ENCODE measurements around the gene ADGRB3.

Gene ADGRB3

DNA sequence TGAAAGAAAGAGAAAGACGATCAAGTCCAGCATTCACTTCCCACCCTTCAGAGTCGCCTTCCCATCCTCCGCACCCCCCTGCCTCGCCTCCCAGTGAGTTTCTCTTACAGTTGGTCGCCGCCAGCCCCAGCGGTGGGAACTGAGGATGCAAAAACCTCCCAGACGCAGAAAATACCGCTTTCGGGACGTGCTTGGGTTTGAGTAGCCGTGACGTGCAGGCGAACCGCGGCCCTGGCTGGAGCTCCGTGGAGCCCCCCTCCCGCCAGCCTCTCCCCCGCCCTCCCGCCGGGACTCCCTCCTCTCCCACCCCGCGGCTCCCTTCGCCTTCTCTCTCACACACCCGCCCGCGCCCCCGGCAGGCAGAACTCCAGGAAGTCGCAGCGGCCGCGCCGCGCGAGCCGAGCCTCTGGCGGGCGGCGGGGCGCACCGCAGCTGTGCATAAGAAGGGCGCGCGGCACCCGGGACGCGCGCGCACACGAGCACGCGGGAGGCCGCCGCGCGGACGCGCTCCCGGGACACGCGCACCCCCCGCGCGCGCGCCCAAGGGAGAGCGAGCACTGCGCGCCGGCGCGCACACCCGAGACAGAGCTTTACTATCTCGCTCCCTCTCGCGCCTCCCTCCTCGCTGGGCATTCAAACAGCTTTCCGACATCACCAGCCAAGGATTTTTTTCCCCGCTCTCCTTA is at the start of gene ADGRB3:
TSS of gene ADGRB3 (plus strand) at position 557 of the 686 bp plus-strand sequence. CDS start 3,394 bp downstream, outside the sequence.
- no peak within 1 kb of the TSS for H3K27ac Mint-ChIP-seq
- peak; percentile 56 for DNase-seq
- CTCF ChIA-PET = no interaction called here
- peaks cover 46% of the 10 kb centered on the region for H3K27me3 Mint-ChIP-seq
- no peaks in the 10 kb centered on the region for H3K9me3 Mint-ChIP-seq
- no peaks in the 10 kb centered on the region for H3K36me3 Mint-ChIP-seq
- H3K4me3 Mint-ChIP-seq = peak within 1 kb of the TSS; percentile 76
- H3K4me1 Mint-ChIP-seq = peaks cover 20% of the 10 kb centered on the region

DNA sequence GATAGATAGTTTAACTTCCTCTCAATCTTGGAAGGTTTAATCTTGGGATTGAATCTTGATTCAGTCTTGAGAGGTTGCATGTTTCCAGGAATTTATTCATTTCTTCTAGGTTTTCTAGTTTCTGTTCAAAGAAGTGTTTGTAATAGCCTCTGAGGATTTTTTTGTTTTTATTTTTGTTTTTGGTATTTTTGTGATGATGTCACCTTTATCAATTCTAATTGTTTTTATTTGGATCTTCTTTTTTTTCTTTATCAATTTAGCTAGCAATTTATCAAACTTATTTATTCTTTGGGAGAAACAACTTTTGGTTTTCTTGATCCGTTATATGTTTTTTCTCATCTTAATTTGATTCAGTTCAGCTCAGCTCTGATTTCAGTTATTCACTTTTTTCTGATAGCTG is 41.5 kb upstream of the ADGRB3 start:
- DNase-seq = no peak
- H3K4me1 Mint-ChIP-seq = no peaks in the 10 kb centered on the region
- H3K27ac Mint-ChIP-seq = no peak overlapping the region
- no peaks in the 10 kb centered on the region for H3K36me3 Mint-ChIP-seq
- no peaks in the 10 kb centered on the region for H3K27me3 Mint-ChIP-seq
- peaks cover 6% of the 10 kb centered on the region for H3K9me3 Mint-ChIP-seq
- no peak overlapping the region for H3K4me3 Mint-ChIP-seq
- CTCF ChIA-PET = no interaction called here

DNA sequence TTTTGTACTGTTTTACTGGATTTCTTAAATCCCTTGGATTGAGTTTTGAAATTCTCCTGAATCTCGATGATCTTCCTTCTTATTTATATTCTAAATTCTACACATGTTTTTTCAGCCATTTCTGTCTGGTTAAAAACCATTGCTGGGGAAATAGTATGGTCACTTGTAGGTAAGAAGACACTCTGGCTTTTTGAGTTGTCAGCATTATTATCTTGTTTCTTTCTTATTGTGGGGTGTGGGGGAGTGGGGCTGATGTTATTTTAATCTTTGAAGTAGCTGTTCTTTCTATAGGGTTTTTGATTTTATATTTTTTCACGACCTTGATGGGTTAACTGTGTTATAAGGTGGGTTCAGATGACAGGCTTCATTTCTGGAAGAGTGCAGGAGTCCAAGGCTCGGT is 37.4 kb upstream of the ADGRB3 start:
- no peak overlapping the region for H3K27ac Mint-ChIP-seq
- no peaks in the 10 kb centered on the region for H3K4me1 Mint-ChIP-seq
- H3K27me3 Mint-ChIP-seq = no peaks in the 10 kb centered on the region
- no peaks in the 10 kb centered on the region for H3K36me3 Mint-ChIP-seq
- no peaks in the 10 kb centered on the region for H3K9me3 Mint-ChIP-seq
- CTCF ChIA-PET = no interaction called here
- no peak overlapping the region for H3K4me3 Mint-ChIP-seq
- no peak for DNase-seq

DNA sequence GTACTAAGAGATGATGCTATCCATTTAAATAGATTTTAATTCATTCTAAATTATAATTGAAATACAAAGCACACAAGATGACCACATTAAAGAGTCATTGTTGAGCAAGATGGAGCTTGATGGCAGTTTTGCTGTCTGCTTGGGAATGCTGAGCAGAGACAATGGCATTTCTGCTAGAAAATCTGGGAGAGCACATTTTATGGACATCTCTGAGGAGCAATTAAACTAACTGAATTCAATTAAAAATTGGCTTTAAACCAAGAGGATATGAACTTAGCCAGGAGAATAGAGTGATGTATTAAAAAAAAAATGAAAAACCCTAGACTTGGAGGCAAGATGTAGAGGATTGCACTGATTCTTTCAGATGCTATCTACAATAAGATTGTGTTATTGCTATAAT is 19.1 kb upstream of the ADGRB3 start:
- Mint-ChIP-seq H3K27ac (no peak overlapping the region), H3K4me3 (no peak overlapping the region), H3K27me3 (no peaks in the 10 kb centered on the region), H3K4me1 (no peaks in the 10 kb centered on the region), H3K36me3 (no peaks in the 10 kb centered on the region), H3K9me3 (no peaks in the 10 kb centered on the region)
- CTCF ChIA-PET = no interaction called here
- no peak for DNase-seq

DNA sequence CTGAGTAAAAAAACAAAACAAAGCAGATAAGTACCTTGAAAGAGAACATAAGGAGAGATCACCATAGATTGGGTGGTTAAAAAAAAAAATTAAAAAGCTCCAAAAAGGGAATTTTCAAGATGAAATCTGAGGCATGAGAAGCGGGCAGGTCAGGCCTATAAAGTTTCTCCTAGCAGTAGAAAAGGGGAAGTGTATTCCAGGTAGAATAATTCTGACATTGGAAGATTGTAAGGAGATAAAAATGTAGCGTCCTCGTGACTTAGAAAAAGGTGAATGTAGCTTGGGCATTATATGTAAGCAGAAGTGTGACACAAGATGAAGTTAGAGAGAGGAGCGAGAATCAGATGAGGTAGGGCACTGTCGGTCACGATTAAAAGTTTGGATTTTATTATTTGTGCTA is 9.1 kb upstream of the ADGRB3 start:
- DNase-seq = no peak
- no peaks in the 10 kb centered on the region for H3K36me3 Mint-ChIP-seq
- peaks cover 4% of the 10 kb centered on the region for H3K9me3 Mint-ChIP-seq
- H3K4me1 Mint-ChIP-seq = no peaks in the 10 kb centered on the region
- CTCF ChIA-PET = no interaction called here
- no peak overlapping the region for H3K27ac Mint-ChIP-seq
- H3K4me3 Mint-ChIP-seq = no peak overlapping the region
- H3K27me3 Mint-ChIP-seq = no peaks in the 10 kb centered on the region

DNA sequence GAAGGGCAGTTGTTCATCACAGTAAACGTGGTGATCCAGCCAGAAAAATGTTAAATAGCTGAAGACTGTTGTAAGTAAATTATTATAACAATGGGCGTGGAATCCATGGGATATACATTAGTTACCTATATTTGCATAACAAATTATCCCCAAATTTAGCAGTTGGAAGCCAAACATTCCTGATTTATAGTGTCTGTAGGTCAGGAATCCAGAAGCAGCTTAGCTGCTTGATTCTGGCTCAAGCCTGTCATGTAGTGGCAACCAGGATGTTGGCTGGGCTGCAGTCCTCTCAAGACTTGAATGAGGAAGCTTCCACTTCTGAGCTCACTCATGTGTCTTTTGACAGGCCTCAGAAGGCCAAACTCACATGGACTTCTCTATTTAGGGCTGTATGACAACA is 6.9 kb upstream of the ADGRB3 start:
- CTCF ChIA-PET = no interaction called here
- Mint-ChIP-seq H3K9me3 (peaks cover 4% of the 10 kb centered on the region), H3K36me3 (no peaks in the 10 kb centered on the region), H3K4me3 (no peak overlapping the region), H3K27ac (no peak overlapping the region), H3K27me3 (no peaks in the 10 kb centered on the region), H3K4me1 (no peaks in the 10 kb centered on the region)
- DNase-seq = no peak

DNA sequence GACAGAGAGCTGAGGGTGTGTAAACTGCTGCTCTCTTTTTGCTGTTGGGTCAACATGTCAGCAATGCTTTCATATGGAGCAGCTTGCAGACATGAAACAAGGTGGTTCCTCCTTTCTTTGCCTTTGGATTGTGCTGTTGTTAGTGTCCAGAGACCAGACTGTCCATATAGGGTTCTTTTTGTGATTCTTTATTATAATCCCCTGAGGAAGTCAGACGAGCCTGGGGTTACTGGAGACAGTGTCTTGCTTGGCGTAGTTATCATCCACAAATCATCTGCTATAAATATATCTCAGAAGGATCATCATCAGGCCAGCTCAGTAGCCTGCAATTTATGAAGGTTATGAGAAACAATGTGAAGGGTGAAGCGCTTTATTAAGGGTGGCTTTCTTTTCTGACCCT is 2.3 kb upstream of the ADGRB3 start:
- no peak for DNase-seq
- peaks cover 38% of the 10 kb centered on the region for H3K27me3 Mint-ChIP-seq
- CTCF ChIA-PET = no interaction called here
- peaks cover 4% of the 10 kb centered on the region for H3K9me3 Mint-ChIP-seq
- H3K36me3 Mint-ChIP-seq = no peaks in the 10 kb centered on the region
- no peak overlapping the region for H3K27ac Mint-ChIP-seq
- H3K4me3 Mint-ChIP-seq = no peak overlapping the region
- peaks cover 20% of the 10 kb centered on the region for H3K4me1 Mint-ChIP-seq

DNA sequence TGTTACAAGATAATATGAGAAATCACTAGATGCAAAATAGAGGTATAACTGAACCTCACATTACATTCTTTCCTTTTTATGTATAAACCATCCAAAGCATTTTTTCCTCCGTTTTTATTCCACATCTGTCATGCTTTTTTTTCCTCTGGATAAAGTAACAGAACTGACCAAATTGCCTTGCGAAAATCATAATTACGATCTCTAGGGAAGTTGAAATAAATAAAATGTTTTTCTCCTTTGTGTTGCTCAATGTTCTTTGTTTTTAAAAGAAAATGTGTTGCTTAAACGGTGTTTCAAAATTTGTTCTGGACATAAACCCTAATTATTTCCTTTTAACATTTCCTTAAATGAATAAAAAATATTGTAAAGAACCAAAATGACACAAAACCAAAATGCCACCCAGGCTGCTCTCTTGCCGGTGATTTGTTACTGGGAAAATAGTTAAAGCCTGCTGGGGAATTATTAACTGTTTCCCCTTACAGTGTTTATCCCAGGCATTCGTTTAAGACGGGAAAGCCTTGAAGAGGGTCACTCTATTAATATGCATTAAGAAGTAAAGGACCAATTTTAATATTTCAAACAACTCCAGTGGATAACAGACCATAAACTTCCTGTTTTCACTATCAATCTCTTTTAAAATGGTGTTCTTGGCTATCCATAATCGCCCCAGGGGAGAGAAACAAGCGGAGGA is 1.7 kb upstream of the ADGRB3 start:
- peaks cover 20% of the 10 kb centered on the region for H3K4me1 Mint-ChIP-seq
- H3K4me3 Mint-ChIP-seq = no peak overlapping the region
- no peak for DNase-seq
- H3K27ac Mint-ChIP-seq = no peak overlapping the region
- CTCF ChIA-PET = no interaction called here
- peaks cover 38% of the 10 kb centered on the region for H3K27me3 Mint-ChIP-seq
- H3K36me3 Mint-ChIP-seq = no peaks in the 10 kb centered on the region
- H3K9me3 Mint-ChIP-seq = peaks cover 2% of the 10 kb centered on the region

DNA sequence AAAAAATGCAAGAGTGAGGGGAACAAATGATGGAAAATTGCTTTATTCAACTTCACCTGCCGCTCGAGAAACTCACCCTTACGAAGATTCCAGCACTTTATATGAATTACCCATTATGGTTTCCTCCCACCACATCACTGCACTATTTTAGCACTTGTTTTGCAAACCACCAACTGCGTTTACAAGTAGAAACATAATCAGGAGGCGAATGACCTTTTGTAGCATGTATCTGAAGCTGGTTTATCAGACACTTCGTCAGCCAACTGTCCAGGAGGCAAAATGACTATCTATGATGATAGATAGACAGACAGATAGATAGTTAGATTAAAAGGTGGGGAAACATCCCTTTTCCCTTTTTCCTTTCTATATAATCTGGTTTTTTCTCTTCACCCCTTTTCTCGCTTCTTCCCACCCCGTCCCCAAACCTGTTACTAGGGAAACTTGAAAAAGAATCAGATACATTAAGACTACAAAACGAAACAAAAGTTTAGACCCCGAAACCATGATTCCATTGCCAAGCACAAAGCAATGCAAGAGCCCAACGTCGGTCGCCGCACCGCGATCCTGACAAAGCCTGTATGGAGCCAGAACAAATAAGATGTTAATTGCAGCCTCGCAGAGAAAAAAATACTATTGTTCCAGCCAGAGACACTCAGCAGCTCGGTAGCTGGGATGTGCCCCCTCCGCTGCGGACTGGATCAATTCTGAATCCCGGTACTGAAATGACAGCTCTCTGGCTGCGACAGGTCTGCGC is 933 bp upstream of the ADGRB3 start:
- peak overlapping the region; percentile 40 for H3K4me3 Mint-ChIP-seq
- CTCF ChIA-PET = no interaction called here
- H3K27me3 Mint-ChIP-seq = peaks cover 39% of the 10 kb centered on the region
- no peaks in the 10 kb centered on the region for H3K36me3 Mint-ChIP-seq
- no peak for DNase-seq
- no peaks in the 10 kb centered on the region for H3K9me3 Mint-ChIP-seq
- no peak overlapping the region for H3K27ac Mint-ChIP-seq
- H3K4me1 Mint-ChIP-seq = peaks cover 20% of the 10 kb centered on the region

DNA sequence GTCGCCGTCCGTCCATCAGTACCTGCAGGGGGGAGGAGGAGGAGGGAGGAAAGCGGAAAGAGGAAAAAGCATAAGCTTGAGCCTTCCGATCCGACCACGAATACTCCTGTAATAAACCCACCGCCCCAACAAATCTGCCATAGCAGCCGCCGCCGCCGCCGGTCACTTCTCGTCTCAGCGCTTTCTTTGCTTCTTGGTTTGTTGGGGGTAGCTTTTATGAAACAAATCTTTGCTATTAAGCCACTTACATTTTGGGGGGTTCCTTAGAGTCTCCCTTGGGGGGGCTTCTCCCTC is 277 bp downstream of the ADGRB3 start:
- Mint-ChIP-seq H3K27me3 (peaks cover 50% of the 10 kb centered on the region), H3K27ac (no peak overlapping the region), H3K9me3 (no peaks in the 10 kb centered on the region), H3K4me3 (peak overlapping the region; percentile 76), H3K36me3 (no peaks in the 10 kb centered on the region), H3K4me1 (peaks cover 20% of the 10 kb centered on the region)
- DNase-seq = no peak
- CTCF ChIA-PET = interaction anchor here (0.6 kb wide), 1 partner anchor 1123 kb away, joined by 4 read pairs; no protein-coding TSS in a partner anchor

DNA sequence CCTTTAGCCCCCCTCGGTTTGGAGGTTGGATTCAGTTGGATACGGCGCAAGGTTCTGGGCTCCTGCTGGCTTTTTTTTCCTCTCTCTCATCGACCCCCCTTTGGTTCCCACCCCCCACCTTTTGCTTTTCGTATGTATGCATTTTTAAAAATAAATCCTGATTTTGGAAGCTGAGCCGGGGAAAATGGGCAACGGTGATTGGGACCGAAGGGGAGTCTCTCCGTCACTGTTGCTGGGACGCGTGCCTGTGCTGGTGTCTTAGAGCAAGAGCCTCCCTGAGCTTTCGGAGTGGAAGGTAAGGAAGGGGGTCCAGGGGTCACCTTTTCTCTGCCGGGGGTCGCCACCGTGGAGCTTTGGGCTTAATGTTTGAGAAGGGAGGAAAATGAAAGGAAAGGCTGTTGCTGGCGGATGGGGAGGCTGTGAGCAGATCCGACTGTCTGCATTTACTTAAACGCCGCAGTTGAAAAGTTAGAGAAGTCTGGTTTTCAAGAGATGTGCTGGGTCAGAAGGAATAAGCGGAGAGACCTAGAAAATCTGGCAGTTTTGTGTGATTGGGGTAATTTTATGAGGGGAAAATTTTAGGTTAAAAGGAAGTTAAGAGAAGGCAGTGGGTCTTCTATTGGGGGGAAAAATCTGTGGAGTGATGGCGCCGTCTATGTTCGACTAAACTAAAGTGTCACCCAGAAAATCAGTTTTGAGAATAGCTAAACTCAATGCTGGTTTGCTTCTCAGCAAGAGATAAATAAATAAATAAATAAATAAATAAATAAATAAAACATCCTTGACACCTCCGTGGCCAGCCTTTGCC is 828 bp downstream of the ADGRB3 start:
- peaks cover 20% of the 10 kb centered on the region for H3K4me1 Mint-ChIP-seq
- peak overlapping the region; percentile 76 for H3K4me3 Mint-ChIP-seq
- H3K36me3 Mint-ChIP-seq = no peaks in the 10 kb centered on the region
- H3K27me3 Mint-ChIP-seq = peaks cover 50% of the 10 kb centered on the region
- DNase-seq = peak; percentile 20
- H3K27ac Mint-ChIP-seq = no peak overlapping the region
- CTCF ChIA-PET = interaction anchor here (0.6 to 1.3 kb wide), 2 partner anchors 64 to 1123 kb away, joined by 3 to 4 read pairs; no protein-coding TSS in a partner anchor
- no peaks in the 10 kb centered on the region for H3K9me3 Mint-ChIP-seq

DNA sequence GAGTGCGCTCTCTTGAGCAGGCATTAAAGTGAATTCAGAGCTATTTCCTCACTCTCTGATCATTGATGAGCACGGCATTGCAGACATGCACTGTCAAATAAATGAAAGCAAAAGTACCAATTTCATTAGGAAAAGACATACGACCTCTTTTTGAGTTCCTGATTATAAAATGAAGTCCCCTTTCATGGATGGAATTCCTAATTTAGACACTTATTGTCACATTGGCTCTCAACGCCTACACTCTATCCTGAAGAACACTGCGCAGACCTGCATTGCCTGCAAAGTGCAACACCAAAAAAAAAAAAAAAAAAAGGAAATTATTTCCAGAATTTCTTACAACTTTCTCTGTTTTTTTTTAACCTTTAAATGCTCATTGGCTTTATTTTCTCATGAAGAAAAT is 1.6 kb downstream of the ADGRB3 start:
- H3K27ac Mint-ChIP-seq = no peak overlapping the region
- CTCF ChIA-PET = interaction anchor here (1.1 to 1.3 kb wide), 2 partner anchors 64 to 1472 kb away, joined by 3 read pairs; no protein-coding TSS in a partner anchor
- no peaks in the 10 kb centered on the region for H3K9me3 Mint-ChIP-seq
- peaks cover 50% of the 10 kb centered on the region for H3K27me3 Mint-ChIP-seq
- H3K4me1 Mint-ChIP-seq = peaks cover 20% of the 10 kb centered on the region
- no peaks in the 10 kb centered on the region for H3K36me3 Mint-ChIP-seq
- DNase-seq = no peak
- H3K4me3 Mint-ChIP-seq = no peak overlapping the region

DNA sequence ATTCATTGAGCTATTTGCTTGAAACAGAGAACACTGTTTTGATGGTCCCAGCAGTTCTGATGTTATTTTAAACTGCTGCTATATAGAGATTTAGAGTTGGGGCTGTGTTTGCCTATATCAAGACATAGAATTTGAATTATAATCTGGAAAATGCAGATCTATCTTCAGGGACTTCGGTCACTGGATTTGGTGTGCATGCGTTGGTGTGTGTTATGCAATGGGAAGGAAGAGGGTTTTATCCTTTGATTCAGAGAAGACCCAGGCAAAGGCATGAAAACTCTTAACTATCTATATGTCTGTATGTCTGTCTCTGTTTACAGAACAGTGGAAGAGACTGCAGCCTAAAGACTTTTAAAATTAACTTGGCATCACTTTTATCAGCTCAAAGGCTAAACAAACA is 2.0 kb downstream of the ADGRB3 start:
- Mint-ChIP-seq H3K27ac (no peak overlapping the region), H3K36me3 (no peaks in the 10 kb centered on the region), H3K9me3 (no peaks in the 10 kb centered on the region), H3K4me1 (peaks cover 20% of the 10 kb centered on the region), H3K4me3 (no peak overlapping the region), H3K27me3 (peaks cover 50% of the 10 kb centered on the region)
- CTCF ChIA-PET = interaction anchor here (1.0 to 1.3 kb wide), 5 partner anchors 65 to 1471 kb away, joined by 3 to 4 read pairs (median 3); no protein-coding TSS in a partner anchor
- DNase-seq = no peak

DNA sequence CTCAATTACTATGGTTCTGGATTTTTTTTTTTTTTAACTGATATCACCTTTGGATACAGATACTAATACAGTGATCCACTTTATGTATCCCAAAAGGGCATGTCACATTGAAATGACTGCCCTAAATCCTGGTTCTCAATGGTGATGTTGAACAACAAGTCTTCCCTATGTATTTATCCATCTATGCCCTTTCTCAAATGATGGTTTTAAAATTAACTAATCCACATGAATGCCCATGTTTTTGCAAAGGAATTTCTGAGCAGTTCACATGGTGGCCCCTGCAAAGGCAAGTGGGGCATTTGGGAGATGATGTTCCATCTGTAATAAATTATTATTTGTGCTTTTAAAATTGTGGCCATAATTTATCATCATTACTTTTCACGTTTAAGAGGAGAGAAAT is 2.7 kb downstream of the ADGRB3 start:
- H3K36me3 Mint-ChIP-seq = no peaks in the 10 kb centered on the region
- DNase-seq = no peak
- H3K27ac Mint-ChIP-seq = no peak overlapping the region
- CTCF ChIA-PET = interaction anchor here (1.0 to 1.3 kb wide), 3 partner anchors 123 to 139 kb away, joined by 3 to 4 read pairs (median 3); no protein-coding TSS in a partner anchor
- peaks cover 50% of the 10 kb centered on the region for H3K27me3 Mint-ChIP-seq
- H3K4me1 Mint-ChIP-seq = peaks cover 20% of the 10 kb centered on the region
- no peak overlapping the region for H3K4me3 Mint-ChIP-seq
- no peaks in the 10 kb centered on the region for H3K9me3 Mint-ChIP-seq

Measured in activated naive CD4-positive, alpha-beta T cell treated with anti-CD3 and anti-CD28 coated beads, Interleukin-2, amount 10 ng/mL, durations not matched to agents 7 days and 5 days (primary cell).